NCI-H2227 (cell line): ENCODE results near the gene CXCR4.

Source experiments
- DNase-seq: peaks from one replicate; lab custom pipeline; 2025; ENCODE audit not compliant: unreplicated experiment; lab: John Stamatoyannopoulos, UW

CXCR4 gene

GRCh38 chr2:136117909-136118818, at the start of gene CXCR4:
CXCR4 (minus strand) TSS chr2:136118149; CDS start chr2:136118060, 89 bp downstream.
- DNase-seq = peak; percentile 92

GRCh38 chr2:136164280-136164776, 46.4 kb upstream of the CXCR4 start:
- DNase-seq = no peak

- no peak for DNase-seq
Measured at GRCh38 chr2:136162438-136162837, 44.5 kb upstream of the CXCR4 start.

GRCh38 chr2:136156411-136156810, 38.5 kb upstream of the CXCR4 start:
- DNase-seq = no peak

GRCh38 chr2:136154384-136154783, 36.4 kb upstream of the CXCR4 start:
- DNase-seq = no peak

- DNase-seq = no peak
Measured at GRCh38 chr2:136151021-136151971, 33.3 kb upstream of the CXCR4 start.

GRCh38 chr2:136149011-136149410, 31.1 kb upstream of the CXCR4 start:
- no peak for DNase-seq

GRCh38 chr2:136146564-136146963, 28.6 kb upstream of the CXCR4 start:
- DNase-seq = no peak

- no peak for DNase-seq
Measured at GRCh38 chr2:136143603-136144451, 25.9 kb upstream of the CXCR4 start.

- peak; percentile 95 for DNase-seq
Measured at GRCh38 chr2:136141510-136142149, 23.7 kb upstream of the CXCR4 start.

GRCh38 chr2:136139631-136140030, 21.7 kb upstream of the CXCR4 start:
- no peak for DNase-seq

GRCh38 chr2:136137982-136138381, 20.0 kb upstream of the CXCR4 start:
- no peak for DNase-seq

GRCh38 chr2:136136931-136137330, 19.0 kb upstream of the CXCR4 start:
- no peak for DNase-seq

- DNase-seq = no peak
Measured at GRCh38 chr2:136135921-136136906, 18.3 kb upstream of the CXCR4 start.

- DNase-seq = no peak
Measured at GRCh38 chr2:136135462-136135861, 17.5 kb upstream of the CXCR4 start.

GRCh38 chr2:136134126-136134525, 16.2 kb upstream of the CXCR4 start:
- DNase-seq = no peak

- DNase-seq = no peak
Measured at GRCh38 chr2:136133586-136133985, 15.6 kb upstream of the CXCR4 start.

GRCh38 chr2:136133176-136133575, 15.2 kb upstream of the CXCR4 start:
- no peak for DNase-seq

- DNase-seq = no peak
Measured at GRCh38 chr2:136132825-136133155, 14.8 kb upstream of the CXCR4 start.
